Lower leg skin (tissue), 4 donors: Measurements from ENCODE around the gene HSPA4. TPM values are rescaled to one million over a fixed set of nuclear protein-coding genes. Genes with fewer than 3 reads are reported as not detected.

Experiments
- DNase-seq, 2 donors: peaks; one replicate each; pipeline ENCODE4 v3.0.0-alpha.2; 2019; ENCODE audit warnings: low spot score in 2 of 2
- H3K4me3 ChIP-seq: fragments of 200-600 bp; sonication (generic); 2 replicates; pipeline ENCODE4 v1.5.1; 2017; ENCODE audit warnings: mild to moderate bottlenecking, low read depth; ENCODE audit not compliant: poor library complexity, severe bottlenecking
- CTCF ChIP-seq, 3 donors: fragments of 450-650 bp; IDR thresholded peaks; one replicate each; pipeline ENCODE4 v1.5.1; 2016; ENCODE audit warnings: antibody characterized with exemption in 3 of 3, mild to moderate bottlenecking in 3 of 3, moderate library complexity in 2 of 3
- POLR2A ChIP-seq, 2 donors: fragments of 450-650 bp; IDR thresholded peaks; one replicate each; pipeline ENCODE4 v1.6.1; 2016 to 2017; ENCODE audit warnings: antibody characterized with exemption in 2 of 2, mild to moderate bottlenecking in 1 of 2, moderate library complexity in 1 of 2
- WGBS, 2 donors: methylation state at CpG; one replicate each; pipeline ENCODE4 v1.1.5; 2018; 5-methylcytosine and 5-hydroxymethylcytosine counted together
- intact Hi-C: fragments of 100-400 bp; cut with DNase I; formaldehyde crosslinking; loops from one replicate; pipeline ENCODE4 v1.15.0; 2023; ENCODE audit warnings: low total_unique reads
- total RNA-seq, 4 donors: library from RNA; depleted of rRNA; stranded (reverse); fragments of >200 nt; gene quantifications; one replicate each; pipeline ENCODE4 v1.1.0, GENCODE V29; 2016

HSPA4 gene
- total RNA-seq, 4 donors from 2014 or later: 33.0 to 49.3 (median 42.2) TPM

GRCh38 chr5:133114166-133114932, 62.5 kb downstream of the HSPA4 start:
- intact Hi-C loops: loop anchor here (10.0 kb wide), 1 partner anchor 870 kb away; no protein-coding TSS in a partner anchor
- no peak overlapping the region for H3K4me3 ChIP-seq
- TF ChIP-seq CTCF (IDR thresholded peaks at IDR 0.05) (no peak), POLR2A (IDR thresholded peaks at IDR 0.05) (no peak)
- DNase-seq: peak in 1 of 2 donors; percentile 70
- 91 to 93% methylated on average over 14 of the region's 14 CpGs for WGBS, 2 donors

- 92 to 96% methylated on average over 1 of the region's 1 CpG for WGBS, 2 donors
- TF ChIP-seq CTCF (IDR thresholded peaks at IDR 0.05): no peak
- no peak for TF ChIP-seq POLR2A (IDR thresholded peaks at IDR 0.05)
- no peak overlapping the region for H3K4me3 ChIP-seq
- peak in 1 of 2 donors; percentile 36 for DNase-seq
- intact Hi-C loops: loop anchor here (5.0 to 10.0 kb wide), 2 partner anchors 752 to 870 kb away; no protein-coding TSS in a partner anchor
Measured at GRCh38 chr5:133114933-133115310, 63.1 kb downstream of the HSPA4 start.

GRCh38 chr5:133116601-133117000, 64.8 kb downstream of the HSPA4 start:
- TF ChIP-seq POLR2A (IDR thresholded peaks at IDR 0.05) (no peak), CTCF (IDR thresholded peaks at IDR 0.05) (no peak)
- intact Hi-C loops: loop anchor here (5.0 to 10.0 kb wide), 2 partner anchors 751 to 868 kb away; no protein-coding TSS in a partner anchor
- DNase-seq: peak in 1 of 2 donors; percentile 62
- no peak overlapping the region for H3K4me3 ChIP-seq
- WGBS, 2 donors: 53 to 54% methylated on average over 2 of the region's 2 CpGs

- 64 to 65% methylated on average over 10 of the region's 10 CpGs for WGBS, 2 donors
- intact Hi-C loops: loop anchor here (5.0 to 10.0 kb wide), 2 partner anchors 750 to 867 kb away; no protein-coding TSS in a partner anchor
- peak in 1 of 2 donors; percentile 46 for DNase-seq
- no peak overlapping the region for H3K4me3 ChIP-seq
- TF ChIP-seq CTCF (IDR thresholded peaks at IDR 0.05): no peak
- TF ChIP-seq POLR2A (IDR thresholded peaks at IDR 0.05): no peak
Measured at GRCh38 chr5:133117166-133117911, 65.5 kb downstream of the HSPA4 start.

GRCh38 chr5:133117912-133118445, 66.2 kb downstream of the HSPA4 start:
- TF ChIP-seq POLR2A (IDR thresholded peaks at IDR 0.05) (no peak), CTCF (IDR thresholded peaks at IDR 0.05) (no peak)
- peak in 1 of 2 donors; percentile 53 for DNase-seq
- WGBS, 2 donors: 90 to 91% methylated on average over 9 of the region's 9 CpGs
- H3K4me3 ChIP-seq: no peak overlapping the region
- intact Hi-C loops: loop anchor here (5.0 to 10.0 kb wide), 2 partner anchors 749 to 867 kb away; no protein-coding TSS in a partner anchor
